SK-N-SH treated with all-trans-retinoic acid at 6 μM for 48 hours (cell line): ENCODE data around the gene WEE2.

Experiments
- ZNF565 ChIP-seq: fragments of 450-650 bp; formaldehyde crosslinking; conservative IDR thresholded peaks from 2 replicates; pipeline ENCODE4 v1.5.0; 2020; ENCODE audit warnings: low read depth, mild to moderate bottlenecking, moderate library complexity
- TF ChIP-seq, protein P1 (sequence below): fragments of 250-450 bp; sonication (Bioruptor Pico); IDR thresholded peaks from 2 replicates; pipeline ENCODE4 v1.8.0; 2021; ENCODE audit warnings: low read depth, mild to moderate bottlenecking, moderate library complexity, borderline replicate concordance
- TF ChIP-seq, protein P2 (sequence below): fragments of 250-450 bp; sonication (Bioruptor Pico); IDR thresholded peaks from 2 replicates; pipeline ENCODE4 v1.8.0; 2020; ENCODE audit warnings: mild to moderate bottlenecking, moderate library complexity, borderline replicate concordance

DNA sequence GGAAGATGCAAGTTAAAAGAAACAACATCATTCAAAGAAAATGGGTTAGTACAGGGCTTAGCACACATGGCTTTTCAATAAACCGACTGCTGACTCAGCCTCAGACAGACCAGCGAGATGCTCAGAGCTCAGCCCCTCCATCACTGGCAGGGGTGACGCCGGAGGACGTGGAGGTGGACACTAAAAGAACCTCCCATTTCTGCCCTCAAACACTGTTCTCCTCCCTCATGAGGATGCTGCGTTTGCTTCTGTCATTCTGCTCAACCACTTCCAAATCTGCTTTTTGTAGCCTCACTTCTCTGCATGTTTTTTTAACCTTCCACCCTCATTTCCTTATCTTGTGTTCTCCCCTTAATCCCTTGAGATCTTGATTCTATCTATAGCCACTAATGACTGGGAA, 21.5 kb upstream of the WEE2 start:
- TF ChIP-seq, protein P1, sequence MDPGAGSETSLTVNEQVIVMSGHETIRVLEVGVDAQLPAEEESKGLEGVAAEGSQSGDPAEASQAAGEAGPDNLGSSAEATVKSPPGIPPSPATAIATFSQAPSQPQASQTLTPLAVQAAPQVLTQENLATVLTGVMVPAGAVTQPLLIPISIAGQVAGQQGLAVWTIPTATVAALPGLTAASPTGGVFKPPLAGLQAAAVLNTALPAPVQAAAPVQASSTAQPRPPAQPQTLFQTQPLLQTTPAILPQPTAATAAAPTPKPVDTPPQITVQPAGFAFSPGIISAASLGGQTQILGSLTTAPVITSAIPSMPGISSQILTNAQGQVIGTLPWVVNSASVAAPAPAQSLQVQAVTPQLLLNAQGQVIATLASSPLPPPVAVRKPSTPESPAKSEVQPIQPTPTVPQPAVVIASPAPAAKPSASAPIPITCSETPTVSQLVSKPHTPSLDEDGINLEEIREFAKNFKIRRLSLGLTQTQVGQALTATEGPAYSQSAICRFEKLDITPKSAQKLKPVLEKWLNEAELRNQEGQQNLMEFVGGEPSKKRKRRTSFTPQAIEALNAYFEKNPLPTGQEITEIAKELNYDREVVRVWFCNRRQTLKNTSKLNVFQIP (CRISPR knock-in tag) = no peak
- TF ChIP-seq, protein P2, sequence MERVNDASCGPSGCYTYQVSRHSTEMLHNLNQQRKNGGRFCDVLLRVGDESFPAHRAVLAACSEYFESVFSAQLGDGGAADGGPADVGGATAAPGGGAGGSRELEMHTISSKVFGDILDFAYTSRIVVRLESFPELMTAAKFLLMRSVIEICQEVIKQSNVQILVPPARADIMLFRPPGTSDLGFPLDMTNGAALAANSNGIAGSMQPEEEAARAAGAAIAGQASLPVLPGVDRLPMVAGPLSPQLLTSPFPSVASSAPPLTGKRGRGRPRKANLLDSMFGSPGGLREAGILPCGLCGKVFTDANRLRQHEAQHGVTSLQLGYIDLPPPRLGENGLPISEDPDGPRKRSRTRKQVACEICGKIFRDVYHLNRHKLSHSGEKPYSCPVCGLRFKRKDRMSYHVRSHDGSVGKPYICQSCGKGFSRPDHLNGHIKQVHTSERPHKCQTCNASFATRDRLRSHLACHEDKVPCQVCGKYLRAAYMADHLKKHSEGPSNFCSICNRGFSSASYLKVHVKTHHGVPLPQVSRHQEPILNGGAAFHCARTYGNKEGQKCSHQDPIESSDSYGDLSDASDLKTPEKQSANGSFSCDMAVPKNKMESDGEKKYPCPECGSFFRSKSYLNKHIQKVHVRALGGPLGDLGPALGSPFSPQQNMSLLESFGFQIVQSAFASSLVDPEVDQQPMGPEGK (CRISPR knock-in tag) = no peak
- no peak for TF ChIP-seq ZNF565
